IPS DF 19.7 (cell line): ENCODE measurements around the gene MGAT2.
"Not testable (repeated sequence)": the region's sequence is repeated elsewhere in the genome, so short reads cannot be mapped to it uniquely, and the experiment has no call there.

Experiments used
- DNase-seq: peaks from one replicate; pipeline ENCODE4 v3.0.0-alpha.2; 2013; ENCODE audit warnings: low read depth, low spot score

The MGAT2 gene

DNA sequence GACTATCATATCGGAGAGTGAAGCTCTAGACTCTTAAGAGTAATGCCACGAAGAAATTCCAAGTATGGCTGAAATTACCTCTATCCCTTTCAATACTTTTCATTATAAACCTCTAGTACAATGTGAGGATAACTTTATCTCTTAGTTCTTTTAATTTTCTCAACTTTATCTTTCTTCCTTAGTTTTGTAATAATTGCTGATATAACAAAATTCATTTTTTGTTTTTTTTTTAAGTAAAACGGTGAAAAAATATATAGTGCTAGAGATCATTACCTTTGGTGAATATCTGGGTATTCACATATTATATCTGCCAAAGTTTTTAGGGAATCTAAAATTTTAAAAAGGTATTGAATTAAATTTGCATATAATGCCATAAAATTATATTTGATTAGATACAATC, 33.9 kb downstream of the MGAT2 start:
- no peak for DNase-seq

DNA sequence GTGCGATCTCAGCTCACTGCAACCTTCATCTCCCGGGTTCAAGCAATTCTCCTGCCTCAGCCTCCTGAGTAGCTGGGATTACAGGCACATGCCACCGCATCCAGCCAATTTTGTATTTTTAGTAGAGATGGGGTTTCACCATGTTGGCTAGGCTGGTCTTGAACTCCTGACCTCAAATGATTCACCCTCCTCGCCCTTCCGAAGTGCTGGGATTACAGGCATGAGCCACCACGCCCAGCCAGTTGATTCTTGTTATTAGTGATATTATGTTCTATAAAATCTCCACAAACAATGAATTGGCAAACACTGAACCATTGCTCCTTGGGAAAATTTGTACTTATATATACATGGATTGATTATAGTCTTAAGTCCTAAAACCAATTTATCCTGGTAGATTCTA, 36.9 kb downstream of the MGAT2 start:
- not testable (repeated sequence) for DNase-seq

DNA sequence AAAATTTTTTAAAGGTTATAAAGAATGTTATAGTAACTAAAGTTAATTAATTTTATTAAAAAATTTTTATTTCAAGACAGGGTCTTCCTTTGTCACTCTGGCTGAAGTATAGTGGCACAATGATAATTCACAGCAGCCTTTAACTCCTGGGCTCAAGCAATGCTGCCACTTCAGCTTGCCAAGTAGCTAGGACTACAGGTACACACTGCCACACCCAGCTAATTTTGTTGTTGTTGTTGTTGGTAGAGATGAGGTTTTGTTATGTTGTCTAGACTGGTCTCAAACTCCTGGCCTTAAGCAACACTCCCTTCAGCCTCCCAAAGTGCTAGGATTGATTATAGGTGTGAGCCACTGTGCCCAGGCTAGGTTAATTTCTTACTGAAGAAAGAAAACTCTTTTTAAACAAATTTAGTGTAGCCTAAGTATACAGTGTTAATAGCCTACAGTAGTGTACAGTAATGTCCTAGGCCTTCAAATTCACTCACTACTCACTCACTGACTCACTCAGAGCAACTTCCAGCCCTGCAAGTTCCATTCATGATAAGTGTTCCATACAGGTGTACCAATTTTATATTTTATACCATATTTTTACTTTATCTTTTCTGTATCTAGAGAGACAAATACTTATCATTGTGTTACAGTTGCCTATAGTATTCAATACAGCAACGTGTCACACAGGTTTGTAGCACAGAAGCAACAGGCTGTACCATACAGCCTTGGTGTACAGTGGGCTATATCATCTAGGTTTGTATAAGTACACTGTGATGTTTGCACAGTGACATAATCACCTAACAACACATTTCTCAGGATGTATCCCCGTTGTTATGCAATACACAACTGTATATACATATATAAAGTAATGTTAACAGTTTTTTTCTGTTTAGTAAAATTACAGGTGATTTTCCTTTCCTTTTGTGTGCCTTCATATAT, 39.2 kb downstream of the MGAT2 start:
- no peak for DNase-seq

DNA sequence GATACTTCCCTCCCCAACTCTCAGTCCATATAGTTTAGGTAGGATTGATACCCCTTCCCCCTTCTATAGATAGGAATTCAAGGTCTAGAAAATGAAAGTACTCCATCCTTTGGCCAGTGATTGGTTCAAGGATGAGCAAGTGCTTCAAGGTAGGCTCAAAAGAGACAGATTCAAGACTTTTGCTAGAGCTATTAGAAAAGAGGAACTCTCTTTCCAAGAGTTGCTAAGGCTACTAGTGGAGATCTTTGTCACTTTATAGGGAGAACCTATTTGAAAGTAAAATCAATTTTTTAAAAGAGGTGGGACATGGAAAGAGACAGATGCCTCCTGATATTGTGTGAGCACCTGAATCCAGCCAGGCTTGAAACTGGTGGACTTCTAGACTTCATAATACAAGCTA, 49.9 kb downstream of the MGAT2 start:
- no peak for DNase-seq
